HTR-8/SVneo (cell line): Measurements from ENCODE around the gene DESI1.
"Not testable (repeated sequence)": the region's sequence is repeated elsewhere in the genome, so short reads cannot be mapped to it uniquely, and the experiment has no call there.

ENCODE experiments used
- DNase-seq: peaks from one replicate; pipeline ENCODE4 v3.0.0; 2011; ENCODE audit warnings: low spot score, mixed read lengths; ENCODE audit not compliant: insufficient read length
- FAIRE-seq: peaks from 2 replicates; lab custom pipeline; 2011; peaks lifted over from hg19 to GRCh38; lab: Jason Lieb, UNC

Gene DESI1

DNA sequence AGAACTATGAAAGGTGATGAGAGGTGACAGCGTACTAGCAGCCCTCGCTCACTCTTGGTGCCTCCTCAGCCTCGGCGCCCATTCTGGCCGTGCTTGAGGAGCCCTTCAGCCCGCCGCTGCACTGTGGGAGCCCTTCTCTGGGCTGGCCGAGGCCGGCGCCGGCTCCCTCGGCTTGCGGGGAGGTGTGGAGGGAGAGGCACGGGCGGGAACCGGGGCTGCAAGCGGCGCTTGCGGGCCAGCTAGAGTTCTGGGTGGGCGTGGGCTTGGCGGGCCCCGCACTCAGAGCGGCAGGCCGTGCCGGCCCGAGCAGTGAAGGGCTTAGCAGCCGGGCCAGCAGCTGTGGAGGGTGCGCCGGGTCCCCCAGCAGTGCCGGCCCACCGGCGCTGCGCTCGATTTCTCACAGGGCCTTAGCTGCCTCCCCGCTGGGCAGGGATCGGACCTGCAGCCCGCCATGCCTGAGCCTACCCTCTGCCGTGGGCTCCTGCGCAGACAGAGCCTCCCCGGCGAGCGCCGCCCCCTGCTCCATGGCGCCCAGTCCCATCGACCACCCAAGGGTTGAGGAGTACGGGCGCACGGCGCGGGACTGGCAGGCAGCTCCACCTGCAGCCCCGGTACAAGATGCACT, 27.4 kb downstream of the DESI1 start:
- not testable (repeated sequence) for DNase-seq, FAIRE-seq

DNA sequence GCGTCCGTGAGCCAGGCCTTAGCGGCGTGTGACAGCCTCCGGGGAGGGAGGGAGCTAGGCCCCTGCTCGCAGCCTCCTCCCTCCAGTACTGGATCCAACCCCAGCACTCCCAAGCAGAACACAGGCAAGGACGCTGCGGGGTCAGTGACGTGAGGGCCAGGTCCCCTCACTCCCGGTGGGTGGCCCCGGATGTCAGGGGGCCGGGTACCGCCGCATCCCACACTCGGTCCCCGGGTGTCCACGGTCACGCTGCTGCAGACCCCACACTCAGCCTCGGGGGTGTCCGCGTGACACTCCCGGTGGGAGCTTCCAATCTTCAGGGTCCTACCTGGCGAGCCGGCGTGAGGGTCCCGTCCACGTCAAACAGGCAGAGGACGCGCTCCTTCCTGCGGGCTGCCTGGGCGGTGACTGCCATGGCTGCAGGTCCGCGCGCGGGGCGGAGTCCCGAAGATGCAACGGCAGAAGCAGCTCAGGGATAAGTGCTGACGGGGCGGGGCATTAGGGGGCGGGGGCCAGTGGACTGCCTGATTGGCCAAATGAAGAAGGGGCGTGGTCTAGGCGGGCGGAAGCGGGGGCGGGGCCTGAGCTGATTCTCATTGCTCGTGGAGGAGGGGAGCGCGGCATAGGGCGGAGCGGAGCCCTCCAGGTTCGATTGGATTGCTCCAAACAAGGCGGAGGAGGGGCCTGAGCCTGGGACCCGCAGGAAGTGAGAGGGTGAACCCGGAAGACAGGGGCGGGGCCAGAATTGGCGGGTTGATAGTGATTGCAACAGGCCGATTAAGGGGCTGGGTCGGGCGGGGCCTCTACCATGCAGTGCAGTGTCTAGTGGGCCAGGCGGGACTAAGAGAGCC, 31.2 kb downstream of the DESI1 start, which contains the start of gene PMM1:
Gene PMM1, minus strand, starts transcription at position 450 of the 851 bp plus-strand sequence. Its CDS starts 35 bp downstream, at position 415.
- DNase-seq (peak; percentile 98), FAIRE-seq (peak; percentile 96)

DNA sequence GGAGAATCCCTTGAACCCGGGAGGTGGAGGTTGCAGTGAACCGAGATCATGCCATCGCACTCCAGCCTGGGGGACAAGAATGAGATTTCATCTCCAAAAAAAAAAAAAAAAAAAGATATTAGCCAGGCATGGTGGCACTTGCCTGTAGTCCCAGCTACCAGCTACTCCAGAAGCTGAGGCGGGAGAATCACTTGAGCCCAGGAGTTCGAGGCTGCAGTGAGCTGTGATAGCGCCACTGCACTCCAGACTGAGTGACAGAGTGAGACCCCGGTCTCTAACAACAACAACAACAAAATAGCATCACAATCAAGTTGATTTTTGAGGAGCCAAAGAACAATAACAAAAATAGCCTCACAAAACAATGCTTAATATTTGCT, 33.5 kb downstream of the DESI1 start:
- FAIRE-seq (no peak), DNase-seq (no peak)

DNA sequence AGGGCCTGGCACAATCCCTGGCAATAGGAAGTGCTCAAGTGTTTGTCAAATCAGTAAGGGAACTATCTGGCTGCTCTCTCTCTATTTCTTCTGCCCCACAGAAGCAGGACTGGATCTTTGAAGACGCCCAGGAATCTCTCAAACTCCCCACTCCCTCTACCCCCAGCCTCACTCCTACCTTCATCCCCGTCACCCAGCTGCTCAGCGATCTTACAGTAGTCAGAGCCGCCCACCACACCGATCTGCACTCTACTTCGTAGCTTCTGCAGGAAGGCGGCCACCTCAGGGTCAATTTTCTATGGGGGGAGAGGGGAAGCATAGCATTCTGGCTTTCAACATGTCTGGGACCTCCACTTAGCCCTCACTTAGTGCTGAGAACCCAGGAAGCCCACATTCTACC, 34.9 kb downstream of the DESI1 start:
- DNase-seq: no peak
- FAIRE-seq: no peak

DNA sequence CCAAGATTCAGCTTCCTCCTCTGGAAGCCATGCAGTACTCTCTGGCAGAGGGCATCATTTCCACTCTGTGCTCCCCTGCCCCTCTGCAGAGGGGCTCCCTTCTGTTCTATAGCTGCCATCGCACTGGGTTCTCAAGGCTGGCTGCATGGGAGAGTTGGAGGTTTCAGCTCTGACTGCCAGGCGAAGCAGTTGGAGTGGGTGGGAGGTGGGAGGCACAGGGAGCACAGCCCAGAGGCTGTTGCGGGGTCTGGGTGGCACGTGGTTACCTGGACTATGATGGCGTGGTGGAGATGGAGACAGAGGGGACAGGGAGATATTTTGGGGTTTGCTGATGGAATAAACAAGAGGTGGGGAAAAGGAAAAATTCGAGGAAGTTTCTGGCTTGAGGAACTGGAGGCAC, 36.0 kb downstream of the DESI1 start:
- DNase-seq (no peak), FAIRE-seq (no peak)

DNA sequence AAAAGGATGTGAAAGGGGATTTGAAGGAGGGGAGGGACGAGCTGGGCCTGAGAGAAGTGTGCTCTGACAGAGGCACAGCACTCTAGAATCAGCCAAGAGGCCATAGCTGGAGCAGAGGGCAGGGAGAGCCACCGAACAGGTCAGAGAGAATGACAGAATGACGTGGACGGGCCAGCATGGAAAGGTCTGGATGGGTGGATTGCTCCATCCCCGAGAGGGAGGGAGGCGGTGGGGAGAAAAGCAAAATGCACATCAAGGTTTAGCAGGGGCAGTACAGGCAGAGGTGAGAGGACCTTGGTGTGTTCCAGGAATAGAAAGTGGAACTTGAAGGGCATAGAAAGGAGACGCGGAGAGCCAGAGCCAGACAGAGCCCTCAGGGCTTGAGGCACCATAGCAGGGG, 38.1 kb downstream of the DESI1 start:
- DNase-seq: no peak

DNA sequence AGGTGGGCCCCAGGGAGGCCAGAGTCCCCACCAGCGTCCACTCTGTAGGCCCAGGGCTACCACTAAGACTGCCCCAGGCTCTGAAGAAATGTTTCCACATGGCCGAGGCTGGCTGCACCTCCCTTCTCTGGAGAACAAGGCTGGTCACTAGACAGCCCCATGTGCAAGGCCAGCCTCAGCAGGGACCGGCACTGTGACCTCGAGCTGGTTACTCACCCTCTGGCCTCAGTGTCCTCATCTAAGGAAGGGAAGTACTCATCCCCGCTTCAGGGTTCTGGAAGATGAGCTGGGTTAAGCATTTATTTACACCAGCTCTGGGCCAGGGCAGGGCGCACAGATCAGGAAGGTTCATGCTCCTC, 40.9 kb downstream of the DESI1 start:
- FAIRE-seq (no peak), DNase-seq (no peak)

More for the DNA sequence above, 38.1 kb downstream of the DESI1 start:
- FAIRE-seq: no peak

DNA sequence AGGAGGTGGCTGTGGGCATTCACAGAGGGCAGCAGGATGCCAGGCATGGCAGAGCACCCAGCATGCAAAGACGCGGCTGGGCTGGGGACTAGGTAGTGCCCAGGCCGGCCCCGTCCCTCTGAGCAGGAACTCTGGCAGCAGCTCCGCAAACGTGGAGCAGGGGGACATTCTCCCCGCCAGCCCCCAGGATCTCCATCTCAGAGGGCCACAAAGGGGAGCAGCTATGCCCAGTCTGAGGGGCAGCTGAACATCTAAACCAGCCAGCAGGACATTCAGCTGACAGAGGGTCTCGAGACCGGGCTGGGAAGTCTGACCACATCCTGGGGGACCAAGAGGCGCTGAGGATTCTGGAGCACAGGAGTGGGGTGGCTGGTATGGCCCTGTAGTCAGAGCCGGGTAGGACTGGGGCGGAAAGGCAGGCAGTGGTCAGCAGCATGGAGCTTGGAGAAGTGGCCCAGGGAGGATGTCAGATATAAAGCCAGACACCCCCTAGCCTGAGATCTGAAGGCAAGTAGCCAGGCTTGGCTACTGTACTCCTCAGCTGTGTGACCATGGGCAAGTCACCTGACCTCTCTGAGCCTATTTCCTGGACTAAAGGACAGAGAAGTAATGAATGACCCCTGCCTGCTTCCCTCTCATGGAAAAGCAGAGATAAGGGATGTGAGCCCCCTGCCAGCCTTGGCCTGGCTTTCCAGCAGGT, 41.4 kb downstream of the DESI1 start:
- FAIRE-seq: no peak

DNA sequence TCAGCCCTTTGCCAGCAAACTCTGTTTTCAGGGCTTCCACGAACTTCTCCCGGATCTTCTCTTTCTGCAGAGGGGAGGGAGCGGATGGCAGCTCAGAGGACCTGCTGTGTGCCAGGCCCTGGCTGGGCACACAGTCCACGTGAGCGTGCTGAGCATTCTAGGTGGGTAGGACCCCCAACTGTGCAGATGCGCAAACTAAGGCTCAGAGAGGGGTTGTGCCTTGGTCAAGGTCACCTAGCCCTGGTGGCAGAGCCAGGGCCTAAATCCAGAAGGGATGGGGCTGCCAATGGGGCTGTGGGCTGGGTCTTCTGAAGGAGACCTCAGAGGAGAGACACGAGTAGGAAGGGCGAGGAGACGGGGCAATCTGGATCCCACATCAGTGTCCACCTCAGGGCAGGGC, 42.0 kb downstream of the DESI1 start:
- no peak for FAIRE-seq
- no peak for DNase-seq

More for the DNA sequence above, 41.4 kb downstream of the DESI1 start:
- DNase-seq: no peak

DNA sequence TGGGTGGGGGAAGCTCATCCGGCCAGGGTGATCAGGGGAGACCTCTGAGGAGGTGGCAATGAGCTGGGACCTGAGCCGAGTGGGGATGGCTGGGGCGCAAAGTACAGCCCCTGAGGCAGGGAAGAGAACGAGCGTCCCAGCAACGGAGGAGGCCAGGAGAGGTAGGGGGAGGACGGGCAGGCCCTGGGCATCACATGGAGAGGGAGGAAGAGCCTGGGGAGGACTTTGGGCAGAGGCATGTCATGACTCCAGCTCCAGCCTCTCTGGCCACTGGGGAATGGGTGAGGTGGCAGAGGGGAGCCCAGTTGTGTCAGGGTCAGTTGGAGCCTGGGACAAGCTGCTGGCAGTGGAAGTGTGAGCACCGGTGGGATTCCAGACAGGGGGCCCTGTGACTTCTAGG, 42.7 kb downstream of the DESI1 start:
- FAIRE-seq: no peak
- DNase-seq: no peak

DNA sequence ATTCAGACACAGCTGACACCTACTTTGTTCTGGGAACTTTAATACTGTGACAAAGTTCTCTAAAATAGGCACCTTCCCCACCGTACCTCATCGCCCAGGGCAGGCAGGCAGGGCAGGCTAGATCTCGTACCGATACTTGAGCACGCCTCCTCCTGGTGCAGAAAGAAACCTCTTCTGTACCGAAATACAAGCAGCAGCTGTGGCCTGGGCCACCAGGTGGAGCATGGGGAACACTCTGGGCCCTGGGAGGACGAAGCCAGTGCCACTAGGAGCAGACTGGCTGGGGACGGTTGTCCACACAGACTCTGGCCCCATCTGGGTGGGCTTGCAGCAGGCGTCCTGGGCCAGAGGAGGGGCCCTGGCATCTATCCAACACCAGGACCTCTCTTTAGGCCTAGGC, 44.0 kb downstream of the DESI1 start:
- DNase-seq (peak; percentile 47), FAIRE-seq (no peak)

DNA sequence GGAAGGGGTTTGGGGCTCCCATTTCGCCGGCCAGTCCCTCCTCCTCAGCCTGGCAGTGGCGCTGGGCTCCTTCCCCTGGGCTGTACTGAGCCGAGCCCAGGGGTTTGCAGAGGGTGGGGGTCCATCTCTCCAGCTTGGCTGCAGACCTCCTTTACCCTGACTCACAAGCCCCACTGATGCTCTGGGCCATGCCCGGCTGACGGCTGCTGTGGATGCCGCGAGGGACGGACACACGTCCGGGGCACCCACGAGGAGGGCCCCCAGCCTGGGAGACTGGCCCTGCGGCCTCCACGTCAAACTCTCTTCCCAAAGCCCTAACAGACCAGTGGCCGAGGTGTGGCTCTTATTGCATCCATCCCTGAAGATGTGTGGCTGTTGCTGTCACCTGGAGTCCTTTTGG, 45.3 kb downstream of the DESI1 start:
- FAIRE-seq (no peak), DNase-seq (no peak)

DNA sequence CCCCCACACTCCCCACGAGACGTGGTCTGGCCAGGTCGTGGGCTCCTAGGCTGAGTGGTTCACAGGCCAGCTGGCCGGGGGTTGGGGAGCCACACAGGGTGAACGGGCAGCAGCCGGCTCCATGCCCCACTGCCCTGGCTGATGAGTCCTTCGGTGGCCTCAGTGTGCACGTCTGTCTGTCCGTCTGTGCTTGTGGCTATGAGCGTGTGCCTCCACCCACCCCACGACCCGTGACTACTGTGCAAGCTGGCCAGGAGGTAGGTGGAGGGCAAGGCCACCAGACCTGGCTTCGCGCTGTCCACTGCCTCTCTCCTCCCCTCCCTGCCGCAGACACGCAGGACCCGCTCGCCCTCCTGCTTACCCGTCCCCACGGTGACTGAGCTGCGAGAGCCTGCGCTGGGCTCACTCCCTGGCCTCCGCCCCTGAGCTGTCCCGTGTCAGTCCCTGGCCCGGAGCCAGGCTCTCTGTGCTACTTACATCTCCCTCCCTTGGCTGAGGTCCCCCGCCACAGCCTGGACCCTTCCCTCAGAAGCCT, 45.9 kb downstream of the DESI1 start:
- DNase-seq: no peak
- FAIRE-seq: no peak

DNA sequence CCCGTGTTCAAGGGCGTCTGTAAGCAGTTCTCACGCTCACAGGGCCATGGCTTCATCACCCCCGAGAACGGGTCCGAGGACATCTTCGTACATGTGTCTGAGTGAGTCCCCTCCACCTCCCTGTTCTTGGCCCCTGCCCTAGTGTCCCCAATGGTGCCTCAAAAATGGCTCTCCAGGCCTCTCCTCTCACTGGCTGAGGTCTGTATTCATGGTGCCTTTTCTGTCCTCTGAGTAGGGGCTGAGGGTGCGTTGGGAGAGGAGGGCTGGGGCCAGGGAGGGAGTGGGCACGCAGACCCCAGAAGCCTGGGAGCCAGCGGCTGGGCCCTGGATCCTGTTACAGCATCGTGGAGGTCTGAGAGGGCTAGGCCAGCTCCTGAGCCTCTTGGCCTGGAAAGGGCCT, 47.2 kb downstream of the DESI1 start:
- no peak for DNase-seq
- no peak for FAIRE-seq

DNA sequence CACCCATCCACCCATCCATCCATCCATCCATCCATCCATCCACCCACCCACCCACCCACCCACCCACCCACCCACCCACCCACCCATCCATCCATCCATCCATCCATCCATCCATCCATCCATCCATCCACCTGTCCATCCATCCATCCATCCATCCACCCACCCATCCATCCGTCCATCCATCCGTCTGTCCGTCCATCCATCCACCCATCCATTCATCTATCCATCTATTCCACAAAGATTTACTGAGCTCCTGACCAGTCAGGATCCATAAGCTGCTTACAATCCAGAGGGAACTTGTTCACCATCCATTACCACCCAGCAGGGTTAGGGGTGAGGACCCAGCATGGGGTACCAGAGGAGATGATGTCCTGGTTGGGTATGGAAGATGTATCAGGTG, 48.5 kb downstream of the DESI1 start:
- DNase-seq, FAIRE-seq: not testable (repeated sequence)

DNA sequence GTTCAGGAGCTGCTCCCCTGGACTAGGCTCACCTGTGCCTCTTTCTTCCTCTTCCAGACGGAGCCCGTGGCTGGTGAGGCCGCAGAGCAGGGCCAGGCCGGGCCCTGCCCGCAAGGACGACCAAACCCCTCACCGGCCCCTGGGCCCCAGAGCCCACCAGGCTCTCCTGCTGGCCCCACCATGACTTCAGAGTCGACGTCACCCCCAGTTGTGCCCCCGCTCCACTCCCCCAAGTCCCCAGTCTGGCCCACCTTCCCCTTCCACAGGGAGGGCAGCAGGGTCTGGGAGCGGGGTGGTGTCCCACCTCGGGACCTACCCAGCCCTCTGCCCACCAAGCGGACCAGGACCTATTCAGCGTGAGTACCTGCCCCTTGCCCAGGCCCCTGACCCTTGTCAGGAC, 49.1 kb downstream of the DESI1 start:
- FAIRE-seq (no peak), DNase-seq (no peak)

DNA sequence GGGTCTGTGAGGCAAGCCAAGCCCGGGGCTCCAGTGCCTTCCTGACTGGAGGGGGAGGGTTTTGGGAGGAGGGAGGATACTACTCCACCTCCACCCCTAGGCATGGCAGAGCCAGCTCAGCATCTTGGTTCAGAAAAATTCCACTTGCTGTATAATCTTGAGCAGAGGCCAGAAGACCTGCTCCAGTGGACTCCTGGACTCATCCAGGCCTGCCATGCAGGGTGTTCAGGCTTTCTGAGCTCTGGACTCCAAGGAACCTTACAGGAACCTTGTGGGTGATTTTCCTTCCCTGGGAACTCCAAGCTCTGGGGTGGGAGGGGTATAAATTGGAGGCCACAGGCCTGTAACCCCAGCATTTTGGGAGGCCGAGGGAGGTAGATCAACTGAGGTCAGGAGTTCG, 50.6 kb downstream of the DESI1 start:
- DNase-seq (no peak), FAIRE-seq (no peak)

DNA sequence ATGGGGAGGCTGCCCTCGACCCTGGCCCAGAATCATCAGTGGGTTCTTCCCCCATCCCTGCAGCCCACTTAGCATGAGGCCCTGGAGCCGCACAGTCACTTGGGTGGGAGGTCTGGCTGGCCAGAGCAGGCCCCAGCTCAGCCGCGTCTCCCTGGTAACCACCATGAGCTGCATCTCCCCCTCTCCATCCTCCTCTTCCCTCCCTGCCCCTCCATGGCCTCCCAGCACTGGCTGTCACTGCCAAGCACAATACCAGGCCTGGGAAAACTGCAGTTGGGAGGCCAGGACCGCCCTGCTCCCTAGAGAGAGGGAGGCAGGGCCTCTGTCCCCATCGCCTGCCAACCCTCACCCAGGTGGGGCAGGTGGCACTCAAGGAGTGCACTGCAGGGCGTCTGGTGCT, 52.0 kb downstream of the DESI1 start:
- no peak for FAIRE-seq

DNA sequence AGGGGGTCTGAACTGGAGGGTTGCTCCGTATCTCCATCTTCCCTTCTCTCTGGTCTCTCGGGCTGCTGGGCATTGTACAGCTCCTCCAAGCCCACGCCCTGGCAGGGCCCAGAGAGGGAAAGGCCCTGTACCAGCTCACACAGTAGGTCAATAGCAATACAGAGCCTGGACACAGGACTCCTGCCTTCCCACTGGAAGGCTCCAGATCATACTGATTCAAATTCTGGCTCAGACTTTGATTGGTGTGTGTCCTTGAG, 53.4 kb downstream of the DESI1 start:
- no peak for FAIRE-seq
- DNase-seq: no peak

More for the DNA sequence above, 52.0 kb downstream of the DESI1 start:
- DNase-seq: no peak

DNA sequence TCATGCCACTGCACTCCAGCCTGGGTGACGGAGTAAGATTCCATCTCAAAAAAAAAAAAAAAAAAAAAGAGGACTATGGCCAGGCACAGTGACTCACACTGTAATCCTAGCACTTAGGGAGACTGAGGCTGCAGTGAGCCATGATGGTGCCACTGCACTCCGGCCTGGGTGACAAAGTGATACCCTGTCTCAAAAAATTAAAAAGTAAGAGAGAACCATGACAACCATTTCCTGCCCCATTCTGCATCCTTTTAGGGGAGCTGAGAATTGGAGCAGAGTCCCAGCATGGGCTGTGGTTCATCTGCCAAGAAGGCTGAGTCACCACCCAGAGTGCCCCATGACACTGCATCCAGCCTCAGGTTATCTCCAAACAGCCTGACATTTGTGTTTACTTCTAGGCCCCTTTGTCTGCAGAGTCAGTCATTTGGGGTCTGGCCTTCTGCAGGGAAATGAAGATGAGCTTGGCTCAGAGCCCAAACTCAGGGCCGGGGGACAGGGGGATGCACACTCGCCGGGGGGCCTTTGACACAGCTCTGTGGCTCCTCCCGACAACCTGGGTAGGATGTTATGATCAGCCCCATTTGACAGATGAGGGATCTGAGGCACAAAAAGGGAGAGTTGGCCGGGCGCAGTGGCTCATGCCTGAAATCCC, 55.3 kb downstream of the DESI1 start:
- FAIRE-seq: peak; percentile 23

DNA sequence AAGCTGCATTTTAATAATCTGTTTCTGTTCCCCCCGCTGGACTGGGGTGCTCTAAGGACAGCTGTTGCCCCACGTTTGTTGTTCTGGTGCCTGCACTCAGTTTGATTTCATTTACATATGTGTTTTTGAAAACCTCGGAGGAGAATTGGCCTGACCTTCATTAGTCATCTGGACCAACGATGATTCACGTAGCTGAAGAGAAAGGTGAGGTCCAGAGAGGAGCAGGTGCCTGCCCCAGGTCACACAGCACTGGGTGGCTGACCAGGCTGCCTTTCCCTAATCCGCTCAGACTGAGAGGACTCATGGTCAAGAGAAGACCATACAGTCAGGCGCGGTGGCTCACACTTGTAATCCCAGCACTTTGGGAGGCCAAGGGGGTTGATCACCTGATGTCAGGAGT, 56.3 kb downstream of the DESI1 start:
- DNase-seq (no peak), FAIRE-seq (peak; percentile 20)

More for the DNA sequence above, 55.3 kb downstream of the DESI1 start:
- DNase-seq: peak; percentile 79
